ENCODE measurements around the gene SF3B4. TPM values are rescaled to one million over a fixed set of nuclear protein-coding genes. Genes with fewer than 3 reads are reported as not detected.

Gene SF3B4
- total RNA-seq, 1 donor = 24.9 TPM

DNA sequence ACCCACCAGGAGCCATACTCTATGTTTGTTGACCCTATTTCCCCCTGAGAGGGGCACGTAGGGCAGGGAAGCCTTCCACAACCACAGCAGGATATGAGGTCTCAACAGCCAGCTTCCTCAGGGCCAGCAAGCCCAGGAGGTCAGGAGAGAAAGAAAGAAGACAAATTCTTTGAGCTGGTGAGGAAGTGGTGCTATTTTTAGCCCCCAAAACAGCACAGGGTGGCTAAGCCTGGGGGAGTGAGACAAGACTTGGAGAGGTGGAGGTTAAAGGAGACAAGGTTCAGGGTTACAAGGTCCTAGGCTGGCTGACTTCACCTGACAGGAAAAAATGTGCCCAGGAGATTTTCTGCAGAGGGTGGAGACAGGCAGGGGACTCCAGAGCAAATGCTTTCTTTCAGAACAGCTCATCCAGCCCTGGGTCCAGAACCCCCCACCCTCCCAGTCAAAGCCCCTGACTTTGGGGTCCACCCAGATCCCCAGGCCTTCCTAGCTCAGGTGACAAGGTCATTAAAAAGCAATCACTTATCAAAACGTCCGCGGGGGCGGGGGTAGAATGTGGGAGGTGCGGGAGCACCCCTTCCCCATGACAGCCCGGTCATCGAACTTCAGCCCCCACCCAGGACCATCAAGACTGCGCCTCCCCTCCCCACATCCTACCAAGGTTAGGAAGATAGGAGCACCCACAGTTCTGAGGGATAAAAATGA is 11.3 kb downstream of the SF3B4 start:
- peak overlapping the region; percentile 79 for H3K4me3 ChIP-seq (ENCODE audit: low read depth, low read length)
- no peak for DNase-seq (ENCODE audit: low read depth)

GRCh38 chr1:149915429-149916192 is 12.0 kb downstream of the SF3B4 start:
- TF ChIP-seq CTCF (IDR thresholded peaks at IDR 0.05; ENCODE audit: insufficient read depth, low read length) = no peak
- no peak overlapping the region for H3K4me3 ChIP-seq (ENCODE audit: low read depth, low read length)
- DNase-seq (ENCODE audit: low read depth) = no peak

More for the DNA sequence above, 11.3 kb downstream of the SF3B4 start:
- TF ChIP-seq CTCF (IDR thresholded peaks at IDR 0.05; ENCODE audit: insufficient read depth, low read length) = no peak

DNA sequence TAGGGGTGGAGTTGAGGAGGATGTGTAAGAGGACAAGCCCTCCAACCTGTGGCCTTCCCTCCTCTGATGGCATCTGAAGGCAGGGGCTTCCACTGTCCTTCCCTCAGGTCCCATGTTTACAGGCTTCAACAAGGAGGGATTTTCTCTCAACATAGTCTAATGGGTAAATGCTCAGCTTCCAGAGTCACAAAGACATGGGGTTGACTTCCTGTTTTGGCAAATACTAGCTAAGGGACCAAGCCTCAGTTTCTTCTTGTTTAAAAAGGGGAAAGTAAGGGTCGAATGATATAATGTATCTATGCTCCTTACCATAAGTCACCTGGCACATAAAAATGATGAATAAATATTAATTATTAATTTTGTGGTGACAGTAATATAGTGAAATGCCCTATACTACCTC is 13.1 kb downstream of the SF3B4 start:
- no peak for TF ChIP-seq CTCF (IDR thresholded peaks at IDR 0.05; ENCODE audit: insufficient read depth, low read length)

DNA sequence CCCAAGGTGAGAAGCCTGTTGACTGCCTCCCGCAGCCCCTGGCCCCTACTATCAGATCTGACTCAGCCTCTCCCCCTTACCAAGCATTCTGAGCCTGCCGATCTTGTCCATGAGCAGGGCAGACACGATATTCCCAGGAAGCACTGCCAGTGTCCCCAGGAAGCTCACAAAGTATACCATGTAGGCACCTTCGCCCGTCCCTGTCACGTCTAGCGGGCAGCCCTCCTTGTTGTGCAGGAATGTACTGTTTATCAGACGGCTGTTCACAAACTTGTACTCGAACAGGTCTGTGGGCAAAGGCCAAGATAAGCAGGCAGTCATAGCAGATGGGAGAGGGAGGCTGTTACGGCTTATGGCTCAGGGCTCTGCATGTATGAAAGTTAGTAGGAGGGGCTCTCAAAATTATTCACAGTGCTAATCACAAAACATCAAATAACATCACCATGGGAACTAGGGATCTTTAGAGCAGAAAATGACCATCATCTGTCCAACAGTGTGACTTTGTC is 21.0 kb downstream of the SF3B4 start:
- no peak for DNase-seq (ENCODE audit: low read depth)
- no peak overlapping the region for H3K4me3 ChIP-seq (ENCODE audit: low read depth, low read length)
- TF ChIP-seq CTCF (IDR thresholded peaks at IDR 0.05; ENCODE audit: insufficient read depth, low read length) = no peak

More for the DNA sequence above, 13.1 kb downstream of the SF3B4 start:
- no peak overlapping the region for H3K4me3 ChIP-seq (ENCODE audit: low read depth, low read length)
- DNase-seq (ENCODE audit: low read depth) = no peak

- no peak for DNase-seq (ENCODE audit: low read depth)
- H3K4me3 ChIP-seq (ENCODE audit: low read depth, low read length) = no peak overlapping the region
- no peak for TF ChIP-seq CTCF (IDR thresholded peaks at IDR 0.05; ENCODE audit: insufficient read depth, low read length)
Observed at GRCh38 chr1:149903836-149904491, 23.6 kb downstream of the SF3B4 start.

GRCh38 chr1:149899460-149900284 is 27.9 kb downstream of the SF3B4 start, which contains the start of gene BOLA1:
BOLA1 (plus strand) TSS chr1:149899568; CDS start chr1:149900060, 492 bp downstream.
- no peak for TF ChIP-seq CTCF (IDR thresholded peaks at IDR 0.05; ENCODE audit: insufficient read depth, low read length)
- H3K4me3 ChIP-seq (ENCODE audit: low read depth, low read length) = peak within 1 kb of the TSS; percentile 74
- DNase-seq (ENCODE audit: low read depth) = peak; percentile 88

Measured in fibroblast of the aortic adventitia (primary cell).